ENCODE results near the gene BTBD9.

- TF ChIP-seq, protein P1, sequence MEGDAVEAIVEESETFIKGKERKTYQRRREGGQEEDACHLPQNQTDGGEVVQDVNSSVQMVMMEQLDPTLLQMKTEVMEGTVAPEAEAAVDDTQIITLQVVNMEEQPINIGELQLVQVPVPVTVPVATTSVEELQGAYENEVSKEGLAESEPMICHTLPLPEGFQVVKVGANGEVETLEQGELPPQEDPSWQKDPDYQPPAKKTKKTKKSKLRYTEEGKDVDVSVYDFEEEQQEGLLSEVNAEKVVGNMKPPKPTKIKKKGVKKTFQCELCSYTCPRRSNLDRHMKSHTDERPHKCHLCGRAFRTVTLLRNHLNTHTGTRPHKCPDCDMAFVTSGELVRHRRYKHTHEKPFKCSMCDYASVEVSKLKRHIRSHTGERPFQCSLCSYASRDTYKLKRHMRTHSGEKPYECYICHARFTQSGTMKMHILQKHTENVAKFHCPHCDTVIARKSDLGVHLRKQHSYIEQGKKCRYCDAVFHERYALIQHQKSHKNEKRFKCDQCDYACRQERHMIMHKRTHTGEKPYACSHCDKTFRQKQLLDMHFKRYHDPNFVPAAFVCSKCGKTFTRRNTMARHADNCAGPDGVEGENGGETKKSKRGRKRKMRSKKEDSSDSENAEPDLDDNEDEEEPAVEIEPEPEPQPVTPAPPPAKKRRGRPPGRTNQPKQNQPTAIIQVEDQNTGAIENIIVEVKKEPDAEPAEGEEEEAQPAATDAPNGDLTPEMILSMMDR (IDR thresholded peaks at IDR 0.05), result no peak
- no peak for TF ChIP-seq POLR2A (IDR thresholded peaks at IDR 0.05)
Observed at GRCh38 chr6:38391206-38391605, 248.5 kb downstream of the BTBD9 start.
